SK-N-SH (cell line): ENCODE measurements around the gene MEPCE.

Source experiments
- CTCF ChIP-seq: fragments of 200-600 bp; sonication (generic); IDR thresholded peaks from 2 replicates; pipeline ENCODE4 v1.6.1; 2017; ENCODE audit warnings: antibody characterized with exemption, mild to moderate bottlenecking, moderate library complexity
- EZH2phosphoT487 ChIP-seq: fragments of 200-600 bp; sonication (generic); IDR thresholded peaks from 2 replicates; pipeline ENCODE4 v1.6.1; 2017; ENCODE audit warnings: low read depth, mixed run types, mild to moderate bottlenecking, antibody characterized with exemption, moderate library complexity, borderline replicate concordance
- FOXM1 ChIP-seq: IDR thresholded peaks from 2 replicates; pipeline ENCODE4 v1.4.0; 2012; ENCODE audit warnings: low read depth, mild to moderate bottlenecking
- GABPA ChIP-seq: IDR thresholded peaks from 2 replicates; pipeline ENCODE4 v1.4.0; 2012; ENCODE audit warnings: low read depth, mild to moderate bottlenecking
- IRF3 ChIP-seq: fragments of 150-350 bp; IDR thresholded peaks from 2 replicates; pipeline ENCODE4 v1.6.1; 2016; ENCODE audit warnings: mild to moderate bottlenecking, low read depth, low read length
- POLR2AphosphoS5 ChIP-seq: IDR thresholded peaks from 2 replicates; pipeline ENCODE4 v1.6.1; 2012; ENCODE audit warnings: low read depth, low read length
- REST ChIP-seq: IDR thresholded peaks from 2 replicates; pipeline ENCODE4 v1.6.1; 2012; ENCODE audit warnings: mild to moderate bottlenecking, low read depth, low read length, moderate library complexity
- RXRA ChIP-seq: IDR thresholded peaks from 2 replicates; pipeline ENCODE4 v1.4.0; 2012; ENCODE audit warnings: low read depth, mild to moderate bottlenecking, borderline replicate concordance
- SMC3 ChIP-seq: IDR thresholded peaks from 2 replicates; pipeline ENCODE4 v1.6.1; 2012; ENCODE audit warnings: low read depth, low read length, improper control_type of control experiment
- USF1 ChIP-seq: IDR thresholded peaks from 2 replicates; pipeline ENCODE4 v1.4.0; 2012; ENCODE audit warnings: low read depth, borderline replicate concordance

DNA sequence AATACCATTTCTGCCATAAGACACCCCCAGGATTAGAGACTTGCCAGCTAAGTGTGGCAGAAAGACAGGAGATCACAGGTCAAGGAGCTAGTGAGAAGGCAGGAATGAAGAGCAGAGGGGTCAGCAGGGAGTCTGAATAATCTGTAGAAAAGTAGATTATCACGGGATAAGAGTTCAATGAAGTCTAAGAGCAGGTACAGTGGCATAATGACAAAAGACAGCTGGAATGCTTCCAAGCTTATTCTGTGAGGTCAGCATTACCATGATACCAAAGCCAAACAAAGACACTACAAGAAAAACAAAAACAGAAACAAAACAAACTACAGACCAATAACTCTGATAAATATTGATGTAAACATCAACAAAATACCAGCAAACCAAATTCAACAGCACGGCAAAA, 35.6 kb upstream of the MEPCE start:
- TF ChIP-seq SMC3 (no peak), EZH2phosphoT487 (no peak), FOXM1 (no peak), POLR2AphosphoS5 (no peak), USF1 (no peak), CTCF (no peak), REST (no peak), RXRA (no peak), IRF3 (no peak), GABPA (no peak)
